H1 (cell line): ENCODE data around the gene HIGD2B. TPM values are rescaled to one million over a fixed set of nuclear protein-coding genes. Genes with fewer than 3 reads are reported as not detected.
"Not testable (repeated sequence)": the region's sequence is repeated elsewhere in the genome, so short reads cannot be mapped to it uniquely, and the experiment has no call there.

Experiments used
- CTCF ChIA-PET: fragments of 300-600 bp; sonication (Branson Sonifier 250); formaldehyde crosslinking; loops from one replicate; lab custom pipeline; 2021; ENCODE audit not compliant: partially characterized antibody; lab: Charles Lee
- POLR2A ChIA-PET: fragments of 300-600 bp; sonication (Branson Sonifier 250); formaldehyde crosslinking; loops from one replicate; lab custom pipeline; 2021; ENCODE audit warnings: inconsistent platforms; ENCODE audit not compliant: partially characterized antibody; lab: Charles Lee
- DNase-seq, 2 experiments: peaks; one replicate each; pipeline versions ENCODE4 v3.0.0 to v3.0.0-alpha.2; 2010 to 2022; ENCODE audit warnings: low spot score in 2 of 2, low read depth in 1 of 2, mixed read lengths in 1 of 2
- FAIRE-seq: peaks from 2 replicates; lab custom pipeline; 2011; peaks lifted over from hg19 to GRCh38; lab: Jason Lieb, UNC
- H2AFZ ChIP-seq: 2 replicates; pipeline ENCODE4 v1.8.1; 2012; ENCODE audit warnings: low read length, inconsistent platforms
- H2AK5ac ChIP-seq: 2 replicates; pipeline ENCODE4 v1.6.1; 2013; ENCODE audit warnings: low read depth, low read length
- H2BK120ac ChIP-seq: replicated peaks from 2 replicates; pipeline ENCODE3; 2013; ENCODE audit warnings: low read depth, low read length, inconsistent platforms
- H2BK12ac ChIP-seq: 2 replicates; pipeline ENCODE4 v1.6.1; 2013; ENCODE audit warnings: low read depth, low read length
- H2BK15ac ChIP-seq: 2 replicates; pipeline ENCODE4 v1.6.1; 2013; ENCODE audit warnings: low read length
- H2BK20ac ChIP-seq: 2 replicates; pipeline ENCODE4 v1.6.1; 2013; ENCODE audit warnings: low read length
- H2BK5ac ChIP-seq: 2 replicates; pipeline ENCODE4 v1.6.1; 2013; ENCODE audit warnings: low read depth, low read length
- H3K14ac ChIP-seq: 2 replicates; pipeline ENCODE4 v1.6.1; 2013; ENCODE audit warnings: inconsistent platforms; ENCODE audit not compliant: insufficient read length
- H3K18ac ChIP-seq: 2 replicates; pipeline ENCODE4 v1.6.1; 2013; ENCODE audit warnings: low read length; ENCODE audit errors: extremely low read depth
- H3K23ac ChIP-seq: 2 replicates; pipeline ENCODE4 v1.6.1; 2013; ENCODE audit warnings: inconsistent platforms; ENCODE audit not compliant: insufficient read length
- H3K23me2 ChIP-seq: 2 replicates; pipeline ENCODE4 v1.6.1; 2013; ENCODE audit warnings: low read depth, low read length
- H3K27ac ChIP-seq: 2 replicates; pipeline ENCODE4 v1.6.1; 2011; ENCODE audit warnings: low read depth, low read length, inconsistent platforms
- H3K27me3 ChIP-seq, 4 experiments: replicated peaks in 1 of 4; 1 replicate in 1 of 4; 2 replicates in 3 of 4; pipeline versions ENCODE4 v1.6.1 to v1.8.1; 2011 to 2013; ENCODE audit warnings: low read length in 3 of 4, mild to moderate bottlenecking in 3 of 4, inconsistent platforms in 2 of 4, mixed read lengths in 2 of 4, moderate library complexity in 1 of 4; ENCODE audit not compliant: control insufficient read depth in 3 of 4, insufficient read depth in 3 of 4; ENCODE audit errors: extremely low read depth in 1 of 4
- H3K36me3 ChIP-seq, 4 experiments: 2 replicates each; pipeline versions ENCODE4 v1.6.1 to v1.8.1; 2011 to 2013; ENCODE audit warnings: mild to moderate bottlenecking in 4 of 4, low read length in 3 of 4, moderate library complexity in 2 of 4, control low read depth in 1 of 4, inconsistent platforms in 1 of 4; ENCODE audit not compliant: insufficient read depth in 4 of 4, control insufficient read depth in 2 of 4
- H3K4ac ChIP-seq: replicated peaks from 2 replicates; pipeline ENCODE3; 2013; ENCODE audit warnings: low read length, low read depth, mixed read lengths, inconsistent platforms; ENCODE audit not compliant: insufficient read length
- H3K4me1 ChIP-seq, 4 experiments: replicated peaks in 1 of 4; 1 replicate in 1 of 4; 2 replicates in 3 of 4; pipeline versions ENCODE4 v1.6.1 to v1.8.1; 2011 to 2013; ENCODE audit warnings: low read length in 3 of 4, inconsistent platforms in 2 of 4, mixed read lengths in 1 of 4; ENCODE audit not compliant: insufficient read depth in 4 of 4, control insufficient read depth in 3 of 4
- H3K4me2 ChIP-seq, 2 experiments: 2 replicates each; pipeline versions ENCODE4 v1.6.1 to v1.8.1; 2011 to 2013; ENCODE audit warnings: low read depth in 2 of 2, low read length in 2 of 2, control low read depth in 1 of 2, inconsistent platforms in 1 of 2, mild to moderate bottlenecking in 1 of 2; ENCODE audit not compliant: insufficient read depth in 1 of 2
- H3K4me3 ChIP-seq, 4 experiments: fragments of 200-600, 300-600 bp in 1 of 4; sonication (generic), shearing (Covaris generic), sonication (Bioruptor Twin) in 1 of 4; 2 replicates each; pipeline versions ENCODE4 v1.5.1 to v1.8.1; 2011 to 2016; ENCODE audit warnings: low read length in 4 of 4, low read depth in 3 of 4, control low read depth in 2 of 4, inconsistent platforms in 2 of 4, mild to moderate bottlenecking in 2 of 4, mixed read lengths in 1 of 4, moderate library complexity in 1 of 4; ENCODE audit not compliant: insufficient read depth in 2 of 4; ENCODE audit errors: extremely low read depth in 1 of 4
- H3K56ac ChIP-seq: replicated peaks from 2 replicates; pipeline ENCODE3; 2013; ENCODE audit warnings: low read depth, mild to moderate bottlenecking, mixed read lengths, low read length, inconsistent platforms; ENCODE audit not compliant: insufficient read length
- H3K79me1 ChIP-seq: 2 replicates; pipeline ENCODE4 v1.6.1; 2013; ENCODE audit warnings: low read depth, low read length, control low read depth
- H3K79me2 ChIP-seq, 2 experiments: 2 replicates each; pipeline versions ENCODE4 v1.6.1 to v1.8.1; 2012 to 2013; ENCODE audit warnings: low read length in 2 of 2, mild to moderate bottlenecking in 2 of 2, inconsistent platforms in 1 of 2; ENCODE audit not compliant: insufficient read depth in 2 of 2, control insufficient read depth in 1 of 2
- H3K9ac ChIP-seq, 4 experiments: replicated peaks in 1 of 4; 1 replicate in 1 of 4; 2 replicates in 3 of 4; pipeline versions ENCODE4 v1.6.1 to v1.8.1; 2011 to 2013; ENCODE audit warnings: low read depth in 3 of 4, low read length in 3 of 4, control low read depth in 2 of 4, mild to moderate bottlenecking in 2 of 4, moderate library complexity in 2 of 4, inconsistent platforms in 1 of 4; ENCODE audit errors: extremely low read depth in 1 of 4
- H3K9me3 ChIP-seq, 2 experiments: 2 replicates each; pipeline versions ENCODE4 v1.6.1 to v1.8.1; 2012 to 2013; ENCODE audit warnings: mild to moderate bottlenecking in 2 of 2, moderate library complexity in 2 of 2, control low read depth in 1 of 2, inconsistent platforms in 1 of 2, low read depth in 1 of 2, low read length in 1 of 2, mixed read lengths in 1 of 2; ENCODE audit not compliant: insufficient read depth in 2 of 2
- H4K20me1 ChIP-seq, 2 experiments: replicated peaks in 1 of 2; 2 replicates each; pipeline versions ENCODE3 to v1.8.1; 2011 to 2013; ENCODE audit warnings: inconsistent platforms in 2 of 2, low read length in 2 of 2, mild to moderate bottlenecking in 1 of 2; ENCODE audit not compliant: insufficient read depth in 2 of 2, control insufficient read depth in 1 of 2
- H4K5ac ChIP-seq: 2 replicates; pipeline ENCODE4 v1.6.1; 2013; ENCODE audit warnings: low read length, low read depth, mixed read lengths, inconsistent platforms; ENCODE audit not compliant: insufficient read length
- H4K8ac ChIP-seq: 2 replicates; pipeline ENCODE4 v1.8.0; 2013; ENCODE audit warnings: mild to moderate bottlenecking, moderate library complexity, low read length, inconsistent platforms; ENCODE audit not compliant: insufficient read depth; ENCODE audit errors: extremely low read depth
- H4K91ac ChIP-seq: replicated peaks from 2 replicates; pipeline ENCODE3; 2013; ENCODE audit warnings: low read length, mixed read lengths, inconsistent platforms; ENCODE audit not compliant: insufficient read length
- CHD2 ChIP-seq: IDR thresholded peaks from 2 replicates; pipeline ENCODE4 v1.6.1; 2012; ENCODE audit warnings: low read length, improper control_type of control experiment
- WGBS, 2 experiments: shearing (Covaris generic) in 1 of 2; methylation state at CpG; one replicate each; pipeline versions ENCODE4 v1.1.6 to v1.1.7; 2013 to 2015; ENCODE audit warnings: low lambda C conversion rate in 2 of 2, mixed read lengths in 2 of 2, inconsistent platforms in 1 of 2, low coverage in 1 of 2, missing lambda C conversion rate in 1 of 2; ENCODE audit not compliant: insufficient replicate concordance in 2 of 2, insufficient coverage in 1 of 2, insufficient read length in 1 of 2; ENCODE audit errors: extremely low coverage in 1 of 2, missing lambda C conversion rate in 1 of 2; 5-methylcytosine and 5-hydroxymethylcytosine counted together
- polyA plus RNA-seq, 7 experiments: library from polyadenylated mRNA; depleted of rRNA in 3 of 7; stranded (reverse) in 5 of 7; unstranded in 2 of 7; fragments of >200 nt in 5 of 7; fragments of 200-250 nt in 2 of 7; gene quantifications; 1 replicate in 5 of 7; 2 replicates in 1 of 7; 4 replicates in 1 of 7; pipeline versions ENCODE4 v1.2.1 to v1.2.3, GENCODE V29; 2011 to 2013; ENCODE audit warnings: missing spikeins in 2 of 7, mixed read lengths in 2 of 7
- total RNA-seq: library from RNA; stranded (reverse); fragmentation: NEBNext Ultra II Directional; extraction: Animal tissue kit (Norgen Biotek cat#: 25700); gene quantifications from 2 replicates; pipeline ENCODE4 v1.2.1, GENCODE V29; 2021
- TF ChIP-seq, protein P1 (sequence below): IDR thresholded peaks from 2 replicates; pipeline ENCODE4 v1.6.1; 2011; ENCODE audit warnings: low read depth, mild to moderate bottlenecking, low read length; ENCODE audit not compliant: insufficient read depth

HIGD2B gene
- total and polyA plus RNA-seq, 2 of the 8 experiments (the other 6 are each of a cell fraction or from before 2014, with no cell fraction given), result not detected

DNA sequence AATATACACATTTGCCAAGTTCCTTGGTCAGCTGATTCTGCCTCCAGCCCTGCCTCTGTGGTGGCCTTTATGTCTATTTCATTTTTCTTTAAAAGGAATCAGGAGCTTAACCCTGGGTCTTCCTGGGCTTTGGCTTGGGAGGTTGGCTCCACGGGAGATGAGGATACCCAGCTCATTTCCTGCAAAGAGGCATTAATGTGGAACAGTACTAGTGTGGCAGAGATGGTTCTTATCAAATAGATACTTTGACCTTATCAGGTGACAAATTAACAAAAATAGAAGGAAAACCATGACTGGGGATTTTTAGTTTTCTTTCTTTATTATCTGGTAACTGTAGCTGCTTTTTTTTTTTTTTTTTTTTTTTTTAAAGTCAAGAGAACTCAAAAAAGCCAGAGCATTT is 42.8 kb upstream of the HIGD2B start (continued):
- TF ChIP-seq CHD2, result no peak
- TF ChIP-seq, protein P1, sequence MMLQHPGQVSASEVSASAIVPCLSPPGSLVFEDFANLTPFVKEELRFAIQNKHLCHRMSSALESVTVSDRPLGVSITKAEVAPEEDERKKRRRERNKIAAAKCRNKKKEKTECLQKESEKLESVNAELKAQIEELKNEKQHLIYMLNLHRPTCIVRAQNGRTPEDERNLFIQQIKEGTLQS, result no peak
- TF ChIP-seq, all 59 proteins: peak for 0

DNA sequence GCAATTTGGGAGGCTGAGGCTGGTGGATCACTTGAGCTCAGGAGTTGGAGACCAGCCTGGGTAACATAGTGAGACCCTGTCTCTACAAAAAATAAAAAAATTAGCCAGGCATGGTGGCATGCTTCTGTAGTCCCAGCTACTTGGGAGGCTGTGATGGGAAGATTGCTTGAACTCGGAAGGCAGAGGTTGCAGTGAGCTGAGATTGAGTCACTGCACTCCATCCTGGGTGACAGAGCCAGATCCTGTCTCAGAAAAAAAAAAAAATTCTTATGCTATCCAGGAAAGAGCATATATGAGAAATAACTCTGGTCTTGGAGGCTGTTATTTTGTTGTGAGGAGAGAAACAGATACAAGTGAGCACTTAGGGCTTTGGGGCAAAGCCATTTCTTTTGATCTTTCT is 42.3 kb upstream of the HIGD2B start:
- not testable (repeated sequence) for H4K20me1 ChIP-seq, H3K4me1 ChIP-seq, H2BK12ac ChIP-seq, H2BK20ac ChIP-seq, H3K79me1 ChIP-seq, H4K91ac ChIP-seq, H2AFZ ChIP-seq, H3K4me3 ChIP-seq, H2AK5ac ChIP-seq, H3K14ac ChIP-seq, H3K79me2 ChIP-seq, H2BK5ac ChIP-seq, DNase-seq, H3K9ac ChIP-seq, H2BK15ac ChIP-seq, H2BK120ac ChIP-seq, H3K56ac ChIP-seq, H3K23ac ChIP-seq, H3K27me3 ChIP-seq, H3K18ac ChIP-seq, H3K4me2 ChIP-seq, H3K4ac ChIP-seq, H4K8ac ChIP-seq, H3K9me3 ChIP-seq, H3K27ac ChIP-seq, H4K5ac ChIP-seq, FAIRE-seq, H3K23me2 ChIP-seq
- POLR2A ChIA-PET, result interaction anchor here (0.7 kb wide), 1 partner anchor 69 kb away, joined by 3 read pairs; no protein-coding TSS in a partner anchor
- WGBS, 2 experiments, result 73% methylated on average over 1 of the region's 1 CpG; no CpG with 5 or more reads in 1 of the 2 experiments
- CTCF ChIA-PET, result interaction anchor here (0.6 to 2.9 kb wide), 5 partner anchors 9 to 537 kb away, joined by 3 to 6 read pairs (median 4); no protein-coding TSS in a partner anchor
- H3K36me3 ChIP-seq, result peaks cover 2 to 11% (median 5%) of the 10 kb centered on the region in 4 experiments; a peak in 6 of 8 replicates
